ENCODE measurements around the gene CFAP61. TPM values are rescaled to one million over a fixed set of nuclear protein-coding genes. Genes with fewer than 3 reads are reported as not detected.

The CFAP61 gene
- total RNA-seq, 1 experiment from 2014 or later, result 0.28 TPM

GRCh38 chr20:20371681-20372080 lies 319.3 kb downstream of the CFAP61 start:
- no peaks in the 10 kb centered on the region for H3K36me3 ChIP-seq (ENCODE audit: control insufficient read depth, insufficient read depth, low read length)
- no peaks in the 10 kb centered on the region for H3K9me3 ChIP-seq (ENCODE audit: control insufficient read depth, insufficient read depth, low read depth, low read length)
- H3K27me3 ChIP-seq (ENCODE audit: control insufficient read depth, insufficient read depth, low read length), result peaks cover 30% of the 10 kb centered on the region
- peaks cover 3% of the 10 kb centered on the region for H3K4me1 ChIP-seq (ENCODE audit: control insufficient read depth, insufficient read depth, low read length)
- no TSS peak for BruUV-seq (replicated peaks)
- intact Hi-C loops (cut with micrococcal nuclease; ENCODE audit: unreplicated experiment), result no loop called here
- no peak overlapping the region for H3K27ac ChIP-seq (ENCODE audit: low read length)
- no peak overlapping the region for H3K4me3 ChIP-seq (ENCODE audit: low read depth in 2 of 2, low read length in 2 of 2)
- in situ Hi-C loops (cut with HindIII; ENCODE audit: low pct_unique_long_range_greater_than_20kb, low sequenced_read_pairs), result no loop called here
- CTCF ChIA-PET, result interaction anchor here (0.6 to 0.7 kb wide), 3 partner anchors 12 to 345 kb away, joined by 3 to 4 read pairs (median 3); no protein-coding TSS in a partner anchor
- POLR2A ChIA-PET, result no interaction called here
- ATAC-seq, result no peak
- TF ChIP-seq CTCF (IDR thresholded peaks at IDR 0.05) (no peak), SIN3A (IDR thresholded peaks at IDR 0.05; ENCODE audit: borderline replicate concordance, insufficient read depth, low read depth, low read length) (no peak), REST (IDR thresholded peaks at IDR 0.05; ENCODE audit: insufficient read depth in 1 of 2, low read depth in 2 of 2, low read length in 1 of 2) (no peak), POLR2AphosphoS5 (IDR thresholded peaks at IDR 0.05; ENCODE audit: low read depth, low read length) (no peak)
- DNase-seq (ENCODE audit: low read depth, low spot score), result no peak

- POLR2A ChIA-PET, result no interaction called here
- TF ChIP-seq CTCF (IDR thresholded peaks at IDR 0.05) (no peak), SIN3A (IDR thresholded peaks at IDR 0.05; ENCODE audit: borderline replicate concordance, insufficient read depth, low read depth, low read length) (no peak), POLR2AphosphoS5 (IDR thresholded peaks at IDR 0.05; ENCODE audit: low read depth, low read length) (no peak), REST (IDR thresholded peaks at IDR 0.05; ENCODE audit: insufficient read depth in 1 of 2, low read depth in 2 of 2, low read length in 1 of 2) (no peak), TCF7L2 (IDR thresholded peaks at IDR 0.05; ENCODE audit: low read depth, low read length) (no peak)
- H3K27ac ChIP-seq (ENCODE audit: low read length), result no peak overlapping the region
- peaks cover 30% of the 10 kb centered on the region for H3K27me3 ChIP-seq (ENCODE audit: control insufficient read depth, insufficient read depth, low read length)
- no peaks in the 10 kb centered on the region for H3K9me3 ChIP-seq (ENCODE audit: control insufficient read depth, insufficient read depth, low read depth, low read length)
- peaks cover 3% of the 10 kb centered on the region for H3K4me1 ChIP-seq (ENCODE audit: control insufficient read depth, insufficient read depth, low read length)
- DNase-seq (ENCODE audit: low read depth, low spot score) (no peak), ATAC-seq (no peak)
- in situ Hi-C loops (cut with HindIII; ENCODE audit: low pct_unique_long_range_greater_than_20kb, low sequenced_read_pairs), result no loop called here
- no peak overlapping the region for H3K4me3 ChIP-seq (ENCODE audit: low read depth in 2 of 2, low read length in 2 of 2)
- H3K36me3 ChIP-seq (ENCODE audit: control insufficient read depth, insufficient read depth, low read length), result no peaks in the 10 kb centered on the region
- intact Hi-C loops (cut with micrococcal nuclease; ENCODE audit: unreplicated experiment), result no loop called here
- no TSS peak for BruUV-seq (replicated peaks)
- CTCF ChIA-PET, result no interaction called here
Measured at GRCh38 chr20:20373091-20373571, 320.8 kb downstream of the CFAP61 start.
